GM21447 (cell line): ENCODE data around the gene IKBKE.

ENCODE experiments used
- ATAC-seq: cut with Tn5 transposase; IDR thresholded peaks from one replicate; pipeline ENCODE4 v1.9.1; 2021; ENCODE audit not compliant: unreplicated experiment

IKBKE gene

DNA sequence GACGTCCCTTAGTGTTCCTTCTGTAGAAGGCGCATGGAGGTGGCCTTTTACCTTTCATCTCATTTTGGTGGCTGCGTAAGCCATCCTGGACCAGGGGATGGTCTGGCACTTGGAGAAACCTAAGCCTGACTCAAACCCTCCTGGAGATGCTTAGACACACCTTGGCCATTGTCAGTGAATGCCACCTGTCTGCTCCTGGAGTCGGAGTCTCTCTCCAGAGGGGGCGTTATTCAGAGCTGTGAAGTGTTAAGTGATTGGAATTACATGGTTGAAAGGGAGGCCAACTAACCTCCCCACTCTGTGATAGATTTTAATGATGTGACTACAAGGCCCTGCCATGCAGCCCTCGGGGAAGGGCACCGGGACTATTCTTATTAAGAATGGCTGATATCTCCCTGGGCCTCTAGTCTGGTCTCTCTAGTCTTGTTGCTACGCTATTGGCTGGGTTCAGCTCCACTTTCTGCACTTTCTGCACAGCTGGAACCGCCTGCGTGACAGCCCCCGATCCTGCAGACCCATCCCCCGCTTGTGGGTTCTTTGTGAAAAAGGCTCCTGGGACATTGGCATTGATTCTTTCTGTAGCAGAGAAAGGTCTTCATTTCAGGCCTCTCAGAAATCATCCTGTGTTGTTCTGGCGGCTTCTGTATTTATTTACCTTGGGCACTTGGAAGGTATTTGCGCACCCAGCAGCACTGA is 41.2 kb downstream of the IKBKE start:
- no peak for ATAC-seq

DNA sequence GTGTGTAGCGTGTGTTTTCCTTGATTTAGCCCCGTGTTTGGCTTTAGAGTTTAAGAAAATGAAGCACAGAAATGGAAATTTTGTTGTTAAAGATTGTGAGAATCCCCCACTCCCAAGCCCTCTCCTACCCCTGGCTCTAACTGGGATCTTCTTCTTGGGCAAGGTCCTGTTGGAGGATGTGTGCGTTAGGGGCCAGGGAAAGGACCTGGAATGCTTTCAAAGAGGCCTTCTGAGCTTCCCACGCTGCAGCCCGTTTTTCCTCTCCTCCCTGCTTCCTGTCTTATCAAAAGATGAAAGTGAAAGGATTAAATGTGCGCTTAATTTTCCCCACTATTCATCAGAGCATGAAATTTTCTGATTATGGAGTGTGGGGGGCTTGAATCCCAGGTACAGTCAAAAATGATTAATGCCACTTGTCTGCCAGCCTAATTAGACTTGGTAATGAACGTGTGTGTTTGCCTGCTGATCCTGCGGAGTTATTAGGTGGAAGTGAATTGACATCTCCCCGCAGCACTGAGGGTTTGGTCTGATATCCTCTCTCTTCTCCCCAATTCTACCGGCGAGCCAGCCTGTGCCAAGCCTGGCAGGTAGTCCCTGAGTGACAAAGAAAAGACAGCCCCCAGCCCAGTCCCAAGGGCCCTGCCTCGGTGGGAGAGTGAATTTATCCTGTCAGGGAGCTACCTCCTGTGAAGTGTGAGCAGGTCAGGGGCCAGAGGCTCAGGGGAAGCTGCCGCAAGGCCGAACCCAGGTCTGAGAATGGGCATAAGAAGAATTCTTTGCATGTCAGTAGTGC is 42.0 kb downstream of the IKBKE start:
- no peak for ATAC-seq

DNA sequence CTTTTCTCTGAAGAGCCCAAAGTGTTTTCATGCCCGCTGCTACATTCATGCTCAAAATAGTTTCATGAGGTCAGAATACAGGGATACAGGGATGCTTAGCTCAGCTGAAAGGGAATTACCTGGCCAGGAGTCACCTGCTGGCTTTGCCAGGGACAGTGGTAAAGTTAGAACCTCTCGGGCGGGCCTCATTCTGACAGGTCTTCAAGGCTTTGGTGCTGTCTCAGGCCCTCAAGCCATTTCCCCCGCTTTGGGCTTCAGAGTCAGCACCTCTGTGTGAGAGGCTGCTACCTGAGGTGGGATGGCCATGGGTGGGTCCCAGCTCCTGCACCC is 42.5 kb downstream of the IKBKE start:
- ATAC-seq = no peak

DNA sequence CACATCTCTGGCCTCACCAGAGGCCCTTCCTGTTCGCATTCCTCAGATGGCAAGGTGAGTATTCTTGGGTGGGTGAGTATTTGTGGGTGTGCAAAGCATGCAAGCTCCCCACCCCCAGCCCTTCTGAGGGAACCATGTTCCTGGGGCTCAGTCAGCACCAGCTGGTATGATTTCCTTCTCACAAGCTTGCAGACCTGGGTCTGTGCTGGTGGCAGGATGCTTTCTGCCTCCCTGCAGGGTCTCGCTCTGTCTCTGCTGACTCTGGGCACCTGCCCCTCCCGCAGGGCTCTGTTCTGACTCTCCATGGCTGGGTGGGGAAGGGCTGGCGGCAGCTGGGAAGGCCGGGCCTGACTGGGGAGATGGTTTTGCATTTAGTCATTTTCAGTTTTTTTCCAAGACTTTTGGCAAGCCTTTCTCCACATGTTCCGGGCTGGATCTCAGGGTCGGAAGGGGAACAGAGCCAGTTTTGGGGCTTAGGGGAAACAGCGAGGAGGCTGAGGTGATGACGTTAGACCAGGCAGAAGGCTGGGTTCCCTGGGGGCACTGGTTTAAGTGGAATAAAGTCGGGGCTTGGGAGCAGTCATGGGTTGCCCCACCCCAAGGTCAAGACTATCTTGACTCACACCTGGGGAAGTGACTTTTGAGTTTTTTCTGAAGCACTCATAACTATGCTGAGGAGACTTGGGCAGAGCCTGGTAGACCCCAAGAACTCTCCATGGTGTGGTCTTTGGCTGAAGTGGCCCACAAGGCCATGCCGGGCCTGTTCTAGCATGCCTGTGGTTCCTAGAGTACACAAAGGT is 43.2 kb downstream of the IKBKE start:
- no peak for ATAC-seq

DNA sequence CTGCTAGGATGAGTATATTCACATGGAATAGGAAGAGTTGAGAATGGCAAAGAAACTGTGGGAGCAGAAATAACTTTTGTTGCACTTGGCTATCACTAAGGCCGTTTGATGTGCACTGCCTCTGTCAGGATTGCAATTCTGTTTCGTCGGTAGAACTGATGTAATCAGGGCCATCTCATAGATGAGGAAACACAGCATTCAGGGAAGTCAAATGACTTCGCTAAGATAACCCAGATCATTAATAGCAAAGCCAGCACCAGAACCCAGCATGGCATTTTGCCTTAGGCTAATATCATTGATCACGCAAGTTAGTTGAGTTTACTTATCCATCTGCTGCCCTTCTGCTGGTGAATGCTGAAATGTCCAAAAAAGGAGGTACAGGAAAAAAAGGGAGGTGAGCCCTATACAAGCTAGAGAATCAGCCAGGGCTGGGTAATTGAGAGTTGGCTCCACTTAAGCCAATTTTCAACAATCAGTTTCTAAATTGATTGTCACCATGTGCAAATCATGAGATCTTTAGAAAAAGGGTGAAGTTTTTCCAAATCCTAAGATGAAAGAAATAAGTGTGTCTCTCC is 44.6 kb downstream of the IKBKE start:
- ATAC-seq = no peak

DNA sequence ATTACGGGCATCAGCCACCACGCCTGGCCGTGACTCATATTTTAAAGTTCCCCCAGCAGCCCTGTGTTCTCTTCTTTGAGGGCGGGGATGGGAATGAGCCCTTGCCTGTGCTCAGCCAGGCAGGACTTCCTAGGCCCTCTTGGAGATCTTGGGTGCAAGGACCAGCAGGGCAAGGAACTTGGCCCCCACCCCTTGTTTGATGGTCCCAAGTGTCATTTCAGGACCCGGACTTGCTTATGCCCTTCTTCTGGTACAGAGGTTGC is 46.4 kb downstream of the IKBKE start:
- no peak for ATAC-seq

DNA sequence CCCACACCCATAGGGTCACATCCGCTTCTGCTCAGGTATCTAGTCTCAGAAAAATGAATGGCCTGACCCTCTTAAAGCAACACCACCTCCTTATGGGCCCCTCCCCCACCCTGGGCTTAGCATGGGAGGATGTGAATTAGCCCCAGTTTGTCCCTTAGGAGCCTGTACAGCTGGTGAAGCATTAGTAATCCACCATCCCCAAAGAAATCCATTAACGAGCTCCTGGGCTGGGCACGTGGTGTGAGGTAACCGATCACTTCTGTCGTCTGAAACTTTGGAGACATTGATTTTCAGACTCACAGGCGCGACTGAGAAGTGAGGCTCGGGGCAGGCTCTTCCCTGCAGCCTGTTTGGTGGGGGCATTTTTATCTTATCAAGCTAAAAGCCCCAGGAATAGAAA is 47.5 kb downstream of the IKBKE start:
- no peak for ATAC-seq

DNA sequence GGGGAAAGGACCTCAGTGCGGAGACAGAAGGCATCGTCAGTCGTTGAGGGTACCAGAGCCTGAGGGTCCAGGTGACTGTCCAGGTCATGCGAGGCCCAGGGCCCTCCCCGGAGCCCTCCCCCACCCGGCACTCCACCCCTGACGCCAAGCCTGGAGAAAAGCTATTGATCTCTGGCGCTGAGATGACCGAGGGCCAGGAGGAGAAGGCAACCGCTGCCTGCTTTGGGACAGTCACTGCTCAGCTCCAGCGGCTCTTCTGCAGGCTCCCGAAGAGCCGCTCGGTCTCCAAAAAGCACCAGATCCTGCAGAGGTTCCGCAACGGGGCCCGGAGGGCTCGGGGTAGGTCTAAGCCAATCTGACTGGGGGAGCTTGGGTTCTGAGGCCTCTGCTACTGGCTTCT is 47.9 kb downstream of the IKBKE start:
- ATAC-seq = no peak

DNA sequence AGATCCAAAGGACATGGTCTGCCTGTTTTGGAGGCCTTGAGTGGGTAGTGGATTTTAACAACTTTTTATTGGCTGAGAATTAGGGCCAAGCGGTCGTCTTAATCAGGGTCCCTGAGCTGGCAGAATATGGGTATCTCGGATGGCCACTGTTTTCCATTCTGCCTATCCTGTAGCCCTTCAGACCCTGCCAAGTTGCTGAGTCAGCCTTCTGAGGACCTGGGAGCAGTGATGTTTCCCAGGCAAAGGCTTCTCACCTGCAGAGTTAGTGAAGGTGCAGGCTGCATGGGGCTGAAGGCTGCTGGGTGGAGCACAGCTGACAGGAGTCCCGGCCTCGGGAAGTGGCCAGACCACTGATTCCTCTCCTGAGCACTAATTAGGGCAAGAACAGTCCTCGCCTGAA is 48.5 kb downstream of the IKBKE start:
- no peak for ATAC-seq

DNA sequence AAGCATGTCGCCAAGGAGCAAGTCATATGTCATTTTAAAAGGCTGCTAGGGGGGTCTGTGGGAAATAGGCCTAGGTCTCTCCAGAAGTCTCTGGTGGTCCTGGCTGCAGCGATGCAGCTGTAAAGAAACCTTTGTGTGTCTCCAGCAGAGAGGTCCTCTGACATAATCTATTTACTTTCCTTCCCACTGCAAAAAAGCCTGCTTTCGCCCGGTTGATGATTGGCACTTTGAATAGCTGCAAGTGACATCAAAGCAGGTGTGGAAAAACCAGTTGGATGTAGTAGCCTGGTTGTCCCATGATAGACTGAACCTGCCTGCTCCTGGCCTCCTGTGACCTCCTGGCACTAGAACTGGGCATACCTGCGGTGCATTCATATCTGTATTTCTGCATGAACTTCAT is 50.9 kb downstream of the IKBKE start:
- no peak for ATAC-seq

DNA sequence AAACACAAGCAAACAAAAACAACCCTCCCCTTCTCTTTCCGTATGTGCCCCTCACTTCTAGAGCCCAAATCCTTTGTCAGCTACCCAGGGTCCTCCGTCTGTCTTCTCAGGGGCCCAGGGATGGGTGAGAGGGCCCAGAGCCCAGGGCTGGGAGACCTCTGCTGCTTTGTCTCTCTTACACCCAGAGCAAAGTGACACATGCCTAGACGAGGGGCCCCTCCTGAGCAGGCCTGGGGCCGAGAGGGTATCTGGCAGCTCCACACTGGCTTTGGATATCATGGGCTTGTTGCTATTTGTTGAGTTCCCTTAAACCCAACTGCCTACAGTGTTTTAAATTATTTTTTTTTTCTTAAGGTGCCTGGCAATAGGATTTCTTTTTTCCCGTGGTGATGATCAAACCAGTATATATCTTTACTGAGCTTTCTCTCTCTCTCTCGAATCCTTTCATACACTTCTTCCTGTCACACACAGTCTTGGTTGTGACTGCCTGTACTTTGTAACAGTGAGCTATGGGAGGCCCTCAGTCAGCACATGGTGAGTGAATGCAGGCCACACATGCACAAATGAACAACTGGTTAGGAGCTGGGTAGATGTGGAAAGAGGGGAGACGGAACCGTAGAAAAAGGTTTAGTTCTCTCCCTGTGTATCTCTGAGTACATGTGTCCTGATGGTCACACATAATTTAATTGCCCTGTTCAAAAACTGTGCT is 51.6 kb downstream of the IKBKE start:
- no peak for ATAC-seq

DNA sequence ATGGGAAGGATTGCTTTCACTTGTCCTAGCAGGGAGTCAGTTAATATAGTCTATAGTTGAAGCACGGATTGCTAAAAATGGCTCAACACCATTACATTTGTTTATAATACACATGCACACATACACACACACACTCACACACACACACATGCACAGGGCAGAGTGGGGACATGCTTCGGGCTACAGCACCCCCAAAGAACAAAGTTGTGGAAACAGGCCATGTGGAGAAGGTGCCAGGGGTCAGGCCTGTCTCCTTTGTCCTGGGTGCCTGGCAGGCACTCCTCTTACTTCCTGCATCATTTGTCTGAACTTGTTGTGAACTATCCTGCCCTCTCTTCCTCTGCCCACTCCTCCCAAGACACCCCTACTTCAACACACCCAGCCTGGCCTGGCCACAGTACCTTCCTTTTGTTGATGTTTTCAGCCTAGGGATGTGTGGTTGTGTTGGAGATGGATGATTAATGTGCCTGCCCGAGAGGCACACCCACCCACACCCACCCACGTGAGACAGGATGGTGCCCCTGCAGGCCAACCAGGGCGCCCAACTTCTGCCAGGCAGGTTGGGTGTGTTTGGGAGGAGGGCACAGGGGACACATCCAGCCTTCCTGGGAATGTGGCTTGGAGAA is 54.6 kb downstream of the IKBKE start:
- no peak for ATAC-seq

DNA sequence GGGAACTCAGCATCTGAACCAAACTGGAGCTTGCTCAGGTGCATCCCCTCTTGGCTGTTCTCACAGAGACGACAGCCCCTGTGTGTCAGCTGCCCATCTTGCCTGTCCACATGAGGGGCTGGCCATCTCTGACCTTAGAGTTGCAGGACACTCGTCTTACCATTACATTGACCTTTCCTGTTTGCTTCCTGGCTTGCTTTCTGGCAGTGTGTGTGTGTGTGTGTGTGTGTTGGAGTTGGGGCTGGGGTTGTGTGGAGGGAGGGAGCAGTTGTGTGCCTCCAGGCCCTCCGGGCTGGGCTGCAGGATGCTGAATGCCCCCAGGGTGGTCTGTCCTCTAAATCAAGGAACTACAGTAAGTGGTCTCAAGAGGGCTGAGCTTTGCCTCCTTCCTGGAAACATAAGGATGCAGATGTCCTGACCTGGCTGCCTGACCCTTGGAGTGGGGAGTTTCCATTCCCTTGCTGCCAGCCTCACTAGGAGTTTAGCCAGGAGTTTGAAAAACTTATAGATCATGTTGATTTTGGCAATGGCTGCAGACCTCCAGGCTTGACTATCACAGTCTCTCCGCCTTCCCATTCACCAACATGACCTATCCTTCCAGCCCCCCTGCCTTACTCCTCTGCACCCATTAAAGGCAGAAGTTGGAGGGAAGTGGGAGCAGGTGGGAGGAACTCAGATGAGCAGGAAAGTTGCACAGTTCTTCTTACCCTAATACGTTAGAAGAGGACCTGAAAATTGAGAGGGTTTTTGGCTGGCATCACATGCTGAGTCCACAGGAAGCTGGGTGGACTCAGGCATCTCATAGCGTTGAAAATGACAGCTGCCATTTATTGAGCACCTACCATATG is 56.0 kb downstream of the IKBKE start:
- ATAC-seq = no peak

DNA sequence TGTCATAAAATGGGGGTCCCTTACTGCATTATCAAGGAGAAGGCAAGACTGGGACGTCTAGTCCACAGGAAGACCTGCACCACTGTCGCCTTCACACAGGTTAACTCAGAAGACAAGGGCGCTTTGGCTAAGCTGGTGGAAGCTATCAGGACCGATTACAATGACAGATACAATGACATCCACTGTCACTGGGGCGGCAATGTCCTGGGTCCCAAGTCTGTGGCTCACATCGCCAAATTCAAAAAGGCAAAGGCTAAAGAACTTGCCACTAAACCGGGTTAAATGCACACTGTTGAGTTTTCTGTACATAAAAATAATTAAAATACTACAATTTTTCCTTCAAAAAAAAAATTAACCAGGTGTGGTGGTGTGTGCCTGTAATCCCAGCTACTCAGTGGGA is 59.1 kb downstream of the IKBKE start:
- no peak for ATAC-seq

DNA sequence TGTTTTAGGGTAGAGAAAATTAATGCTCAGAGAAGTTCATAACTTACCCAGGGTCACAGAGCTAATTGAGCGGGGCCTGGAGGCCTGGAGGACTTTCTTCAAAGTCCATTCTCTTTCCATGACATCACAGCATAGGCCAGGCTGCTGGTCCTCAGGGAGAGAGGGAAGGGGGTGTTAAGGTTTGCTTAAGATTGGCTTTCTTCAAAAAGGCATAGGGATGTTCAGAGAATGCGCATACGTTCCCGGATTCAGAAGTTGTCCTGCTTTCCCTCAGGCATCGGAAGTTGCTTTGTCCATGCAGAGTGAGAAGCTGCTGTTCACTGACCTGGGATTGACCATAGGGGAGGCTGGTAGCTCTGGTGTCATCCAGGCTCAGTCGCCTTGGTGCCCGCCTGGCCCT is 62.1 kb downstream of the IKBKE start:
- ATAC-seq = no peak

DNA sequence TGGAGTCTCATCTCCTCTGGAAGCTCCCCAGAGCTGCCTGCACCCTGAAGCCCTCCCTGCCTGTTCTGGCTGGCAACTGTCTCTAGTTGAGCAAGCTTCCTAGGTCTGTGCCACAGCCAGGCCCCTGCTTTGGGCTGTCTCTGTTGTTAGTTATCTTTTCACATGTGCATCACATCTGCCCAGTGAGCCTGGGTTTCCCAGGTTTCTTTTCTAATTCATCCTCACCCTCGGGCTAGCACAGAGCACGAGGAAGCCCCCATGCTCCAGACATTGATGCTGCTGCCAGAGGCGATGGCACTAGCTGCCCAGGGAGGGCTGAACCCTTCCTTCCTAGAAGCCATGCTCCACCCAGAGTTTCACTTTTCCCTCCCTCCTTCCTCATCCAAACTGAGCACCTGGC is 64.3 kb downstream of the IKBKE start:
- ATAC-seq = no peak

DNA sequence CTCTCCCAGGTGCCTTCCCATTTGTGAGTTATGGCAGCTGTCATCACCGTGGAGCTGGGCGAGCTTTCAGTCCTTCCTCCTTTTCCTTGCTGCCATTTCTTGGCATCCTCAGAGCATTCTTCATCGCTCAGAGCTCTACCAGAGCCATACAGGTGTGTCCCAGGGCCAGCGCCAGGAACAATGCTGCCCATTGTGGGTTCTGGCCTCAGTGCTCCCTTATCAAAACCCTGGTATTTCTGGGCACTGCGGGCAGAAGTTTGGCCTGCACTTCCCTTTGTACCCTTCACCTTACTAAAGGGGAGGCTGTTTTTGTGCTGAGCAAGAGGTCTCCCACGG is 65.5 kb downstream of the IKBKE start:
- no peak for ATAC-seq

DNA sequence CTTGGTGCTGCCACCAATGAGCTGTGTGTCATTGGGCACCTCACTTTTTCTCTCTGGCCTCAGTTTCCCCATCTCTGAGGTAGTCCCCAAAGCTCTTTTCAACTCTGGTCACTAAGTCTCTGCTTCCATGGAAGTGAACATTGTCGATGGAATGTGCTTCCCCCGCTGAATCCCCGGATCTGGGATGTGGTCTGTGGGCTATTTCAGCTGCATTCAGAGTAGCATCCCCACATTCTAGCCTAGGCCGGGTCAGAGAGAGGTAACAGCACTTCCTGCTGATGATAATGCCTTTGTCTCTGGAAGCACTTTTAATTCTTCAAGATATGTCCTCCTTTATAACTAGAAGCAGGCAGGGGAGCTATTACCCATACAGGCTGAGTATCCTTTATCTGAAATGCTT is 66.9 kb downstream of the IKBKE start:
- ATAC-seq = no peak

DNA sequence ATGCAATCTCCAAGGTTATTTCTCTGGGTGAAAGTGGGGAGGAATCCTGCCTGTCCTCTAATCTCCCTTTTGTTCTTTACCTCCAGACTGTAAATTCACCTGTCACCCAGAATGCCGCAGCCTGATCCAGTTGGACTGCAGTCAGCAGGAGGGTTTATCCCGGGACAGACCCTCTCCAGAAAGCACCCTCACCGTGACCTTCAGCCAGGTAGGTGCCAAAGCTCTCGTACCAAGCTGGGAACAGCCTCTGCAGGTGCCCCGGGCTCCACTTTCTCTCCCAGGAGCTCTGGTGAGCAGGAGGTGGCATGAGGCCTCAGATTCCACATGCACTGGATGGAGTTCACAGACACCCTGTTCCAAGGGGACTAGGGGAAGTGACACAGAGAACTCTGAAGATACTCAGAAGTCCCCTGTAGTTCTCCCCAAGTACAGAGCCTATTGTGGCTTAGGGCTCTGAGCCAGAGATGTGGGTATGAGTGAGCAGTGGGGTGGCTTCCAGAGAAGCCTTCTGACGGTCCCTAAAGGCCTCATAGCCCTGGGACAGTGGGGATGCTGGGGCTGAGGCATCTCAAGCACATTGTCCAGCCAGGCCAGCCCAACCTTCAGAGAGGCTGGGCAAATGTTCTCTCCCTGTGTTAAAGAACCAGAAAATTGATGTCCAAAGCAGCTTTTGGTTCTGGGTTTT is 68.0 kb downstream of the IKBKE start:
- no peak for ATAC-seq
